Subcutaneous abdominal adipose tissue (tissue), 5 donors: Measurements from ENCODE around the gene CTRB1.
A peak's percentile ranks its signal among the peaks of the same experiment; 100 is the strongest.

Experiments used
- H3K27ac ChIP-seq: one replicate; pipeline ENCODE4 v1.7.0; 2013; ENCODE audit warnings: low read depth, mild to moderate bottlenecking, inconsistent platforms, low read length, moderate library complexity
- H3K27me3 ChIP-seq, 5 donors: one replicate each; pipeline ENCODE4 v1.7.0; 2013; ENCODE audit warnings: low read length in 5 of 5, inconsistent platforms in 1 of 5; ENCODE audit not compliant: control insufficient read depth in 5 of 5, insufficient read depth in 4 of 5
- H3K36me3 ChIP-seq, 5 donors: one replicate each; pipeline ENCODE4 v1.7.0; 2013; ENCODE audit warnings: low read length in 5 of 5; ENCODE audit not compliant: control insufficient read depth in 5 of 5, insufficient read depth in 5 of 5
- H3K4me1 ChIP-seq, 5 donors: one replicate each; pipeline ENCODE4 v1.7.0; 2013; ENCODE audit warnings: low read length in 5 of 5, mild to moderate bottlenecking in 3 of 5, moderate library complexity in 1 of 5; ENCODE audit not compliant: control insufficient read depth in 5 of 5, insufficient read depth in 5 of 5
- H3K4me3 ChIP-seq, 5 donors: one replicate each; pipeline ENCODE4 v1.7.0; 2013; ENCODE audit warnings: low read length in 5 of 5, low read depth in 1 of 5
- H3K9ac ChIP-seq, 5 donors: one replicate each; pipeline ENCODE4 v1.7.0; 2013; ENCODE audit warnings: low read length in 5 of 5, mild to moderate bottlenecking in 4 of 5, moderate library complexity in 3 of 5
- H3K9me3 ChIP-seq, 5 donors: one replicate each; pipeline ENCODE4 v1.7.0; 2013; ENCODE audit warnings: low read length in 5 of 5; ENCODE audit not compliant: control insufficient read depth in 5 of 5
- donor health status: healthy.
- donor health status: healthy.
- donor health status: healthy.
- donor health status: healthy.
- donor health status: healthy.

CTRB1 gene

GRCh38 chr16:75246504-75247205 is 27.9 kb downstream of the CTRB1 start:
- Histone ChIP-seq H3K27me3 (no peaks in the 10 kb centered on the region), H3K4me3 (peak overlapping the region in 1 of 5 donors; percentile 11), H3K4me1 (peaks cover 23 to 83% (median 76%) of the 10 kb centered on the region in 5 donors), H3K27ac (peak overlapping the region; percentile 94), H3K36me3 (peaks cover 0 to 19% (median 13%) of the 10 kb centered on the region in 5 donors), H3K9ac (peak overlapping the region in 3 of 5 donors; percentile 36 to 74 (median 56)), H3K9me3 (no peaks in the 10 kb centered on the region)

- Histone ChIP-seq H3K9ac (peak overlapping the region in 3 of 5 donors; percentile 26 to 57 (median 36)), H3K4me1 (peaks cover 26 to 88% (median 82%) of the 10 kb centered on the region in 5 donors), H3K9me3 (no peaks in the 10 kb centered on the region), H3K27ac (peak overlapping the region; percentile 94), H3K27me3 (no peaks in the 10 kb centered on the region), H3K4me3 (peak overlapping the region in 3 of 5 donors; percentile 10 to 29 (median 11)), H3K36me3 (peaks cover 0 to 13% (median 7%) of the 10 kb centered on the region in 5 donors)
Measured at GRCh38 chr16:75247249-75247648, 28.5 kb downstream of the CTRB1 start.

GRCh38 chr16:75248142-75248535 is 29.4 kb downstream of the CTRB1 start:
- H3K27ac ChIP-seq: peak overlapping the region; percentile 94
- H3K9ac ChIP-seq: peak overlapping the region in 3 of 5 donors; percentile 36 to 59 (median 57)
- H3K36me3 ChIP-seq: peaks cover 0 to 5% (median 0%) of the 10 kb centered on the region in 5 donors
- H3K9me3 ChIP-seq: no peaks in the 10 kb centered on the region
- no peaks in the 10 kb centered on the region for H3K27me3 ChIP-seq
- H3K4me3 ChIP-seq: peak overlapping the region in 2 of 5 donors; percentile 10 to 36
- peaks cover 29 to 95% (median 90%) of the 10 kb centered on the region in 5 donors for H3K4me1 ChIP-seq

- Histone ChIP-seq H3K9me3 (no peaks in the 10 kb centered on the region), H3K4me1 (peaks cover 29 to 97% (median 90%) of the 10 kb centered on the region in 5 donors), H3K4me3 (peak overlapping the region in 3 of 5 donors; percentile 36 to 69 (median 48)), H3K9ac (peak overlapping the region in 2 of 5 donors; percentile 59 to 71), H3K27ac (peak overlapping the region; percentile 94), H3K27me3 (peaks cover 0 to 3% (median 0%) of the 10 kb centered on the region in 5 donors), H3K36me3 (peaks cover 0 to 1% (median 0%) of the 10 kb centered on the region in 5 donors)
Measured at GRCh38 chr16:75248536-75249380, 30.0 kb downstream of the CTRB1 start.

GRCh38 chr16:75249441-75249840 is 30.7 kb downstream of the CTRB1 start:
- H3K9ac ChIP-seq: peak overlapping the region in 2 of 5 donors; percentile 49 to 71
- peaks cover 0 to 3% (median 0%) of the 10 kb centered on the region in 5 donors for H3K27me3 ChIP-seq
- no peaks in the 10 kb centered on the region for H3K9me3 ChIP-seq
- no peaks in the 10 kb centered on the region for H3K36me3 ChIP-seq
- peak overlapping the region in 3 of 5 donors; percentile 48 to 70 (median 69) for H3K4me3 ChIP-seq
- peaks cover 24 to 97% (median 90%) of the 10 kb centered on the region in 5 donors for H3K4me1 ChIP-seq
- peak overlapping the region; percentile 94 for H3K27ac ChIP-seq

- no peaks in the 10 kb centered on the region for H3K36me3 ChIP-seq
- H3K4me1 ChIP-seq: peaks cover 23 to 97% (median 90%) of the 10 kb centered on the region in 5 donors
- H3K9me3 ChIP-seq: no peaks in the 10 kb centered on the region
- H3K27ac ChIP-seq: peak overlapping the region; percentile 94
- H3K27me3 ChIP-seq: peaks cover 0 to 3% (median 0%) of the 10 kb centered on the region in 5 donors
- peak overlapping the region; percentile 64 to 75 (median 69) for H3K4me3 ChIP-seq
- peak overlapping the region; percentile 26 to 77 (median 49) for H3K9ac ChIP-seq
Measured at GRCh38 chr16:75250089-75250808, 31.5 kb downstream of the CTRB1 start.

GRCh38 chr16:75250809-75251279 is 32.1 kb downstream of the CTRB1 start:
- Histone ChIP-seq H3K36me3 (no peaks in the 10 kb centered on the region), H3K4me3 (peak overlapping the region in 4 of 5 donors; percentile 64 to 70 (median 67)), H3K9ac (peak overlapping the region; percentile 26 to 77 (median 49)), H3K9me3 (no peaks in the 10 kb centered on the region), H3K4me1 (peaks cover 21 to 94% (median 87%) of the 10 kb centered on the region in 5 donors), H3K27me3 (peaks cover 0 to 3% (median 0%) of the 10 kb centered on the region in 5 donors), H3K27ac (peak overlapping the region; percentile 94)

GRCh38 chr16:75251280-75252048 is 32.7 kb downstream of the CTRB1 start, which contains the start of gene BCAR1:
TSS of gene BCAR1 (minus strand) at chr16:75251624. CDS start at chr16:75251482, 142 bp downstream.
- peaks cover 0 to 3% (median 0%) of the 10 kb centered on the region in 5 donors for H3K27me3 ChIP-seq
- H3K36me3 ChIP-seq: no peaks in the 10 kb centered on the region
- H3K27ac ChIP-seq: peak within 1 kb of the TSS; percentile 94
- no peaks in the 10 kb centered on the region for H3K9me3 ChIP-seq
- peak within 1 kb of the TSS; percentile 26 to 77 (median 49) for H3K9ac ChIP-seq
- H3K4me3 ChIP-seq: peak within 1 kb of the TSS; percentile 64 to 75 (median 69)
- H3K4me1 ChIP-seq: peaks cover 23 to 94% (median 87%) of the 10 kb centered on the region in 5 donors
